Measurements from ENCODE around the gene ELMO1.

- TF ChIP-seq ZNF687 (IDR thresholded peaks at IDR 0.05) (no peak), CTCF (IDR thresholded peaks at IDR 0.05 in 2 of 3, conservative IDR thresholded peaks at IDR 0.05 in 1 of 3; ENCODE audit: control insufficient read depth in 2 of 3, extremely low read depth in 1 of 3, insufficient read depth in 1 of 3, low read depth in 3 of 3, low read length in 3 of 3) (no peak)
Observed at GRCh38 chr7:37218956-37219355, 229.7 kb downstream of the ELMO1 start.

Data from GM12878 (cell line).